Psoas muscle (tissue), 8 donors: Measurements from ENCODE around the gene GABPB2. TPM values are rescaled to one million over a fixed set of nuclear protein-coding genes. Genes with fewer than 3 reads are reported as not detected.
A peak's percentile ranks its signal among the peaks of the same experiment; 100 is the strongest.

Experiments
- ATAC-seq, 4 donors: fragments of 200-7000 bp; cut with Tn5 transposase; one replicate each; pipeline ENCODE4 v1.9.1; 2020; ENCODE audit warnings: moderate library complexity in 3 of 4, mild to moderate bottlenecking in 2 of 4
- DNase-seq, 2 donors: peaks; one replicate each; pipeline ENCODE4 v3.0.0-alpha.2; 2020
- H3K27ac ChIP-seq: fragments of 200-600 bp; one replicate; pipeline ENCODE4 v1.8.0; 2022
- H3K27me3 ChIP-seq, 3 donors: fragments of 200-600 bp in 1 of 3; one replicate each; pipeline versions ENCODE4 v1.6.1 to v1.8.0; 2013 to 2022; ENCODE audit warnings: low read length in 2 of 3, mild to moderate bottlenecking in 2 of 3, moderate library complexity in 1 of 3; ENCODE audit not compliant: insufficient read depth in 3 of 3
- H3K36me3 ChIP-seq, 2 donors: fragments of 200-600 bp in 1 of 2; one replicate each; pipeline versions ENCODE4 v1.6.1 to v1.8.0; 2013 to 2022; ENCODE audit warnings: low read depth in 1 of 2, mild to moderate bottlenecking in 1 of 2, moderate library complexity in 1 of 2; ENCODE audit not compliant: insufficient read depth in 1 of 2
- H3K4me1 ChIP-seq: fragments of 200-600 bp; one replicate; pipeline ENCODE4 v1.8.0; 2022
- H3K4me3 ChIP-seq: fragments of 200-600 bp; one replicate; pipeline ENCODE4 v1.8.0; 2022; ENCODE audit warnings: mild to moderate bottlenecking
- H3K9me3 ChIP-seq: fragments of 200-600 bp; one replicate; pipeline ENCODE4 v1.8.0; 2022
- CTCF ChIP-seq: fragments of 200-600 bp; IDR thresholded peaks from one replicate; pipeline ENCODE4 v1.8.0; 2022; ENCODE audit warnings: antibody characterized with exemption
- WGBS, 3 donors: extraction: QIAGEN DNeasy Blood & Tissue Kit; methylation state at CpG; one replicate each; pipeline versions ENCODE4 v1.1.6 to v1.1.7; 2013; 5-methylcytosine and 5-hydroxymethylcytosine counted together
- intact Hi-C, 2 donors: fragments of 100-400 bp; cut with DNase I; formaldehyde crosslinking; loops; one replicate each; pipeline versions ENCODE4 v1.11.0 to v1.14.2; 2022
- polyA plus RNA-seq, 3 donors: library from polyadenylated mRNA; stranded (reverse); fragments of 200-250 nt; gene quantifications; one replicate each; pipeline ENCODE4 v1.2.3, GENCODE V29; 2013
- total RNA-seq, 4 donors: library from RNA; stranded (reverse); fragmentation: NEBNext Ultra II Directional in 2 of 4; extraction: Animal tissue kit (Norgen Biotek cat#: 25700) in 2 of 4; gene quantifications; one replicate each; pipeline versions ENCODE4 v1.2.1 to v1.2.4, GENCODE V29; 2021 to 2023
- donor health status: healthy with polysubstance abuse.
- donor health status: DM: no; HTN: no; CAD: no; lungs with moderate emphysema.
- donor health status: Bipolar disorder and iron deficiency.
- donor health status: healthy.
- donor health status: DM: yes; HTN: yes; CAD: no.
- donor health status: DM: no; HTN: no; CAD: no.
- donor health status: DM: no; HTN: no; CAD: no.
- donor health status: DM: yes; HTN: yes; CAD: no.

GABPB2 gene
- total and polyA plus RNA-seq, 7 donors = 2.6 to 15.9 (median 8.2) TPM

GRCh38 chr1:151056149-151056548, 14.4 kb upstream of the GABPB2 start:
- Histone ChIP-seq H3K27me3 (no peaks in the 10 kb centered on the region), H3K36me3 (peaks cover 11 to 63% of the 10 kb centered on the region in 2 donors), H3K27ac (peak overlapping the region; percentile 67), H3K9me3 (no peaks in the 10 kb centered on the region), H3K4me1 (peaks cover 28% of the 10 kb centered on the region), H3K4me3 (peak overlapping the region; percentile 83)
- WGBS, 3 donors = 56 to 80% (median 68%) methylated on average over 2 of the region's 2 CpGs
- intact Hi-C loops = loop anchor here in 1 of 2 donors (5.0 kb wide), 1 partner anchor 34 kb away; no protein-coding TSS in a partner anchor
- ATAC-seq = no peak
- no peak for TF ChIP-seq CTCF
- no peak for DNase-seq

- Histone ChIP-seq H3K4me1 (peaks cover 31% of the 10 kb centered on the region), H3K4me3 (peak overlapping the region; percentile 83), H3K27me3 (no peaks in the 10 kb centered on the region), H3K36me3 (peaks cover 4 to 38% of the 10 kb centered on the region in 2 donors), H3K9me3 (no peaks in the 10 kb centered on the region), H3K27ac (peak overlapping the region; percentile 90)
- 1 to 3% (median 2%) methylated on average over 10 of the region's 10 CpGs for WGBS, 3 donors
- peak in 2 of 4 donors; percentile 13 to 16 for ATAC-seq
- intact Hi-C loops = loop anchor here in 1 of 2 donors (5.0 kb wide), 1 partner anchor 36 kb away; no protein-coding TSS in a partner anchor
- no peak for TF ChIP-seq CTCF
- no peak for DNase-seq
Observed at GRCh38 chr1:151058692-151059091, 11.9 kb upstream of the GABPB2 start.

GRCh38 chr1:151059109-151060006, 11.2 kb upstream of the GABPB2 start, which contains the start of gene CDC42SE1:
Gene CDC42SE1, minus strand, starts transcription at chr1:151059622. Its CDS starts 3,892 bp downstream, at chr1:151055730.
- peak within 1 kb of the TSS; percentile 90 for H3K27ac ChIP-seq
- no peaks in the 10 kb centered on the region for H3K27me3 ChIP-seq
- ATAC-seq (peak; percentile 94 to 97 (median 95)), DNase-seq (peak; percentile 85 to 92)
- 0 to 1% (median 1%) methylated on average over 43 to 58 of the region's 58 CpGs for WGBS, 3 donors
- peak; percentile 81 for TF ChIP-seq CTCF
- peaks cover 31% of the 10 kb centered on the region for H3K4me1 ChIP-seq
- peak within 1 kb of the TSS; percentile 83 for H3K4me3 ChIP-seq
- intact Hi-C loops = loop anchor here (5.0 kb wide), 2 partner anchors 32 to 37 kb away; no protein-coding TSS in a partner anchor
- H3K36me3 ChIP-seq = peaks cover 4 to 31% of the 10 kb centered on the region in 2 donors
- no peaks in the 10 kb centered on the region for H3K9me3 ChIP-seq

- peak within 1 kb of the TSS; percentile 83 for H3K4me3 ChIP-seq
- H3K36me3 ChIP-seq = peaks cover 0 to 24% of the 10 kb centered on the region in 2 donors
- DNase-seq (peak in 1 of 2 donors; percentile 27), ATAC-seq (peak; percentile 35 to 61 (median 53))
- peak within 1 kb of the TSS; percentile 90 for H3K27ac ChIP-seq
- WGBS, 3 donors = 9 to 14% (median 11%) methylated on average over 15 of the region's 15 CpGs
- no peaks in the 10 kb centered on the region for H3K27me3 ChIP-seq
- H3K4me1 ChIP-seq = peaks cover 31% of the 10 kb centered on the region
- no peak for TF ChIP-seq CTCF
- intact Hi-C loops = loop anchor here in 1 of 2 donors (5.0 kb wide), 1 partner anchor 33 kb away; no protein-coding TSS in a partner anchor
- H3K9me3 ChIP-seq = no peaks in the 10 kb centered on the region
Observed at GRCh38 chr1:151060007-151060656, 10.4 kb upstream of the GABPB2 start, which contains the start of gene MLLT11. Gene MLLT11, plus strand, starts transcription at chr1:151060397. Its CDS starts 6,828 bp downstream, at chr1:151067225.
